IPS DF 19.7 (cell line): ENCODE measurements around the gene C1orf116.
A peak's percentile ranks its signal among the peaks of the same experiment; 100 is the strongest.

Source experiments
- DNase-seq: peaks from one replicate; pipeline ENCODE4 v3.0.0-alpha.2; 2013; ENCODE audit warnings: low read depth, low spot score

C1orf116 gene

DNA sequence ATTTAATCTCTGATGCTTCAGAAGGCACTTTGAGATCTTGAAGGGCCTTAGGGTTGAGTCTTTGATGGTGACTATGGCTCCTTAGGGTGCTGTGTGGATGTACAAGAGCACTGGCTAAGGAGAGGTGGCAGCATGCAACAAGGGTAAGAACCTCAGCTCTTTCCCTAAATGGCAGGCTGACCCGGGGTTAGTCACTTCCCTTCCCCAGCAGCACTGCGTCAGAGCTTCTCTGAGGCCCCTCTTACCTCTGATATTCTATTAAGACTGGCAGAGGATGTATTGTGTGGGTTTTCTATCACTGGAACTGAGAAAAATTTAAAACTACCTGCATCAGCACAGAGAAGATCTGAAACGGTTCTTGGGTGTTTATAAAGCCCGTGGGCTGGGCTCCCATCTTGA is 11.8 kb downstream of the C1orf116 start:
- no peak for DNase-seq

- DNase-seq = no peak
Measured at GRCh38 chr1:207020065-207020708, 12.4 kb downstream of the C1orf116 start.

DNA sequence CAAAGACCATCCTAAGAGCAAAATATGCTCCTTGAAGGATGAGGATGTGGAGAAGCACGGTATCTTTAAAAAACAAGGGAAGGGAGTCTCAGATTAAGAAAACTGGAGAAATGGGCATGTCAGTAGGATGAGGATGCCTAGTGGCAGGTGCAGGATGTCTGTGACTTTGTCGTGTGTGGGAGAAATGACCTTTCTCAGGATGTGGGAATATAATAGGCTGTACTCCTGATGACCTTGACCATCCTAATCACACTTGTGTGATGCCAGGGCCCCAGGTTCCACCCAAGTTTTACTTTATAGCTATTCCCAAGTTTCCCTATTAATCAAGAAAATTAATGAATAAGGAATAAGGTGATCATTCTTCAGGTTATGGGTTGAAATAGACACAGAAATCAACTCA is 12.9 kb downstream of the C1orf116 start:
- DNase-seq = no peak

- DNase-seq = no peak
Measured at GRCh38 chr1:207019161-207019560, 13.4 kb downstream of the C1orf116 start.

DNA sequence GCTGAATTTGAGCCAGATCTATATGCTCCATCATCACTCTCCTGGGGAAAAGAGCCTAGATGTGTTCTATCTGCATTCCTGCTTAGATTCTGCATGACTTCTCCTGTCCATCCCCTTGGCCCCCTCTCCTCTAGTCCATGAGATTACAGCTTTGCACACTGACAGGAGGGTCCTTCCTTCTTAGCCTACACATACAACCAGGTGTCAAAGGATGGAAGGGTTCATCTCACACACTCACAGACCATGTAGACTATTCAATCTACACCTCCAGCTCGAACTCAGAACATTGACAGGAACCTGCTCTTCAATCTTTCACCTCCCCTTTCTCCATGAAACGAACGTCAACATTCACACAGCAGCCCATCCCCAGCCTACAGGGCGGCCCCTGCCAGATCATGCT is 13.8 kb downstream of the C1orf116 start:
- no peak for DNase-seq

- no peak for DNase-seq
Measured at GRCh38 chr1:207017615-207018559, 14.7 kb downstream of the C1orf116 start.

DNA sequence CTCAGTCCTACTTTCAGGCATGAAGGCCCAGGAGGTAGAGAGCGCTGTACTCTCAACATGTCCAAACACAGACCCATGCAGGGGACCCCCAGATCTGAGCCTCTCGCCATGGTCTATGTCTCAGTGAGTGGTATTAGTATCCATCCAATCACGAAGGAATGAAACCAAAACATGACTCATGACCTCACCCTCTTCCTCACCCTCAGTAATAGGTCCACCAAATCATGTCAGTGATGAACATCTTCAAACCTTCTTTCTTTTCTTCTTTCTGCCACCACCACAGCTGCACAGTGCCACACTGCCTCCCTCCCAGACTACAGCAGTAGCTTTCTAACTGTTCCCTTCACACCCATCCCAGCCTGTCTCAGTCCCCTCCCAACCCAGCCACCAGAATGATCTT is 16.8 kb downstream of the C1orf116 start:
- no peak for DNase-seq

- no peak for DNase-seq
Measured at GRCh38 chr1:207014728-207015127, 17.8 kb downstream of the C1orf116 start.

DNA sequence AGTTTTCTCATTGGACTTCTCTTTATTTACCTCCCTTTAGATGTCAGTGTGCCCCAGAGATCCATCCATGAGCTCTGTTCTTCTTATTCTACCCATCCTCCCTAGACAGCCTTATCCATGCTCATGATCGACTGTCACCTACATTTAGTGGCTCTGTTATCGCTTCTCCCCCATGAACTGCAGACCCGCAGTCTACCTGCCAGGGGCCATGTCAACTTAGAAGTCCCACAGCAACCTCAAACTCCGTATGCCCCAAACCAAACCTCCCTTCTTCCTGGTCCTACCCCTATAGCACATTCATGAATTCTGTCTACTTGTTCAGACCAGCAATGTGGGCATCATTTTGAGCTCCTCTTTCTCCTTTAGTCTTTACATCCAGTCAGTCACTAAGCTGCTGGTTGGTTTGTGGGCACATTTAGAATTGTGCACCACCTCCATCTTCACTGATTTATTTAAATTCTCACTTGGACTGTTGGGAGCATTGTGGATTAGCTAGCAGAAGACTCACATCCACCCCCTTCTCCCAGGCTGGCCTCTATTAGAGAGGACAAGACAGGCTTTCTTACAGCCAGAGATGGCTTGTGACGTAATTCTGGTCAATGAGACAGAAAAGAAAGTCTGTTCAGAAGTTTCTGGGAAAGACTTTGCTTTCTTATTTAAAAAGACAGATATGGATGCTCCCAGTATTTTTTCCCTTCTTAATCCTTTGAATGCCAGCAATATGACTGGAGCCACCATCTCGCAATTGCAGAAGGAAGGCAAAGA is 19.1 kb downstream of the C1orf116 start:
- no peak for DNase-seq

DNA sequence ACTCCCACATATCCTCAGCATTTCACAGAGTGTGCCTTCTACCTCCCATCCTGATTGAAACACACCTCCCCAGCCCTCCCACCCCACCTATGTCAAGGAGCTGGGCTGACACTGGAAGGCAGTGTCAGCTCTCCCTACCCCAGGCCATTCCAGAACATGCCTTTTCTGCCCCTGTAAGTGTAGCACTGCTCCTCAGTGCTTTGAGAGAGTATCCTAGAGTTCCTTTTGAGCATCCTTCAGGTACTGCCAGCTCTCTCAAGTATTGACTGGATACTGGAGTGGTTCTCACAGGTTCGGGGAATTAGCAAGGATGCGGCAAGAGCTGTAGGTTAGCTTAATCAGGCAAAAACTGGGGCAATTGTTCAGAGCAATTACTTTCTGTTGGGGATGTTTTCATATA is 21.8 kb downstream of the C1orf116 start:
- no peak for DNase-seq

DNA sequence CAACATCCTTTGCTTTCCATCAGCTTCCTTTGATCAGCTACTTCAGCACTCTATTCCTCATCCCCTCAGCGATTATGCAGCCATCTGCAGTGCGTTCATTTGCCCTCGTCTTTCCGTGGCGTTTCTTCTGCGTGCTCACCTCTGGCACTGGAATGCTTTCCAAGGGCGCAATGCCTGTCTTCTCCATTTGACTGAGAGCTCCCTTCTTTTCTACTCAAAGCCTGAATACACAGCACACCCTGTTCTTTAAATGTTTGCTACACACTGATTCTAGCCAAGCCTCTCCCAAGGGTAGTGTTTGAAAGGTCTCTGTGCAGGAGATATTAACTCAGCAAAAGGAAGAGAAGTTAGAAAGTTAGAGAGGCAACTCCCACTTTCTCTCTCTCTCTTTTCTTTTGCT is 22.6 kb downstream of the C1orf116 start:
- DNase-seq = no peak

GRCh38 chr1:207009182-207009850 is 23.2 kb downstream of the C1orf116 start:
- DNase-seq = no peak

GRCh38 chr1:207007352-207008033 is 25.1 kb downstream of the C1orf116 start:
- no peak for DNase-seq

- no peak for DNase-seq
Measured at GRCh38 chr1:207006914-207007313, 25.6 kb downstream of the C1orf116 start.

DNA sequence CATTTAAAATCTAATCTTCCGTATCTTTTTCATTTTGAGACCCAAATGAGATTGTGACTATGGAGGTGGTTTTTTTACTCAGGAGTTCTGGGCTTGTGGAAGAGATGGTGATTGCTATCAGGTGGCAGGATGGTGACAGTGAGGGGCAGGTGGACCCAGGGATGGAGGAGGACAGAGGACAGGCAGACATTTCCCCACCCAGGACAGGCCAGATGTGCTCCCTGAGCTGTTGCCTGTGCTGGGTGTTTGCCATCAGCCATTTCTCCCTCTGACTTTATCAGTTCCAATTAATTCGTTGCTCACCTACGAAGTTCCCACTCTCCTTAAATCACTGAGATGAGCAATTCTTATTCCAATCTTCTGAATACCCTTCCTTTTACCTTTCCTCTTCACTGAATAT is 26.5 kb downstream of the C1orf116 start:
- no peak for DNase-seq

DNA sequence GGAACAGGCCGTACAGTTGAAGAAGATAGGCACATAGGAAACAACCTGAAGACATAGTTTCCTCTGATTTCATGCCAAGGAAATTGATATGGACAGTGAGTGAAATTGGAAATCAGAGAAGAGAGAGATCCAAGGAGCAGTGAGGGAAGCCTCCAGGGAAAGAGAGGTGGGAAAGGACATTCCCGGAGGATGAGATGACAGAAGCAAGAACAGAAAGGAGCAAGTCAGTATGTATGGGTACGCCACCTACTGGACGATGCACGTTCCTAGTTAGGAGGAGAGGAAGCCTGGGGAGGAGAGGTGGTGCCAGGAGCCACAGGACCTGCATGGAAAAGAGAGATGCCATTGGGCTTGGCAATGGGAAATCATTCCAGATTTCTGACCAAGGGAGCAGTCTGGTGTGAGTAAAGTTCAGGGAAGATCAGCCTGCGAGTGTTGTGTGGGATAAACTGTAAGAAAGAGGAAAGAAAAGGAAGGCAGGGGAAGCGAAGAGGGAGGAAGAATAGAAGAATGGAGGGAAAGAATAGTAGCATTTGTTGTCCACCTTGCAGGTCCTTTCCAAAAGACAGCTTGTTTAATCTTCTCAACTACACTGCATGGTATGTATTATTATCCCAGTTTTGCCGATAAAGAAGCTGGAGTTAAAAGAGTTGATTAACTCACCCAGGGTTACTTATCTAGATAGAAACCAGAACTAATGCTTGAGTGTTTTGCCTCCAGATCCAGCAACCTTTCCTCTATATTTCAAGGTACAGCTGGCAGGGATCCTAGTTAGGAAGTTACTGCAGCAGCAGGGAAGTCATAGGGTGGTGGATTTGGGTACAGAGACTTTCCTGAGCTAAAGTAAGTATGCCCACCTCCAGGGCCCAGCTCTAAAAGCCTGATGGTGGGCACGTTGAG is 27.4 kb downstream of the C1orf116 start:
- peak; percentile 64 for DNase-seq

DNA sequence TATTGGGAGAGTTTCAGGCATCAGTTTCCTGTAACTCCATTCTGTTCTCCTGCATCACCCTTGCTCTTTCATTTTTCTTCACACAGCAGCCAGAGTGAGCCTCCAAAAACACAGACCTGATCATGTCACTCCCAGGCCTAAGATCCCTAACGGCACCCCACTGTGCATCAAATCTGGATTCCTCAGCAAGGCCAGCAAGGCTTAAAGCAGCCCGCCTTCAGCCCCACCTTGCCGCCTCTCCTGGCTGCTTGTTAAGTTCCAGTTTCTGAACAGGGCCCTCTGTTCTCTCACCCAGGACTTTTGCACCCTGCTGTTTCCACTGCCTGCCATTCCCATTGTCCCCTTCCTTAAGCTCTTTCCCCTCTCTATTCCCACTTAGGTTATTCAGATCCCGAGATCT is 29.3 kb downstream of the C1orf116 start:
- no peak for DNase-seq

GRCh38 chr1:207002724-207003146 is 29.8 kb downstream of the C1orf116 start:
- DNase-seq = no peak

GRCh38 chr1:207001492-207002245 is 30.9 kb downstream of the C1orf116 start:
- DNase-seq = no peak
